Mucosa of descending colon (tissue), 3 donors: Measurements from ENCODE around the gene GTPBP1. TPM values are rescaled to one million over a fixed set of nuclear protein-coding genes. Genes with fewer than 3 reads are reported as not detected.

Experiments
- ATAC-seq: fragments of 200-7000 bp; cut with Tn5 transposase; one replicate; pipeline ENCODE4 v1.9.1; 2020; ENCODE audit warnings: mild to moderate bottlenecking, moderate library complexity
- DNase-seq, 3 donors: peaks; one replicate each; pipeline ENCODE4 v3.0.0-alpha.2; 2020
- H3K36me3 ChIP-seq: fragments of 200-600 bp; one replicate; pipeline ENCODE4 v1.8.0; 2021; ENCODE audit warnings: low read depth, mild to moderate bottlenecking
- H3K4me1 ChIP-seq: fragments of 200-600 bp; one replicate; pipeline ENCODE4 v1.8.0; 2021; ENCODE audit warnings: low read depth, mild to moderate bottlenecking
- H3K4me3 ChIP-seq: fragments of 200-600 bp; one replicate; pipeline ENCODE4 v1.8.0; 2021; ENCODE audit warnings: mild to moderate bottlenecking
- H3K9me3 ChIP-seq: fragments of 200-600 bp; one replicate; pipeline ENCODE4 v1.8.0; 2021; ENCODE audit warnings: mild to moderate bottlenecking
- intact Hi-C, 2 donors: fragments of 100-400 bp; cut with DNase I in 1 of 2; cut with micrococcal nuclease in 1 of 2; formaldehyde crosslinking; loops; one replicate each; pipeline versions ENCODE4 v1.11.0 to v1.11.1; 2022; cut with DNase I, micrococcal nuclease
- total RNA-seq, 3 donors: library from RNA; stranded (reverse); fragmentation: NEBNext Ultra II Directional in 2 of 3; extraction: Animal tissue kit (Norgen Biotek cat#: 25700) in 2 of 3; gene quantifications; one replicate each; pipeline versions ENCODE4 v1.2.1 to v1.2.4, GENCODE V29; 2021 to 2023
- TF ChIP-seq, protein P1 (sequence below): fragments of 200-600 bp; IDR thresholded peaks from one replicate; pipeline ENCODE4 v1.8.0; 2022; ENCODE audit warnings: antibody characterized with exemption, mild to moderate bottlenecking
- donor health status: DM: no; HTN: no; CAD: no; lungs with moderate emphysema.
- donor health status: DM: no; HTN: no; CAD: no.
- donor health status: DM: no; HTN: yes; CAD: no.

GTPBP1 gene
- total RNA-seq, 3 donors from 2014 or later = 73.1 to 96.8 (median 76.8) TPM

DNA sequence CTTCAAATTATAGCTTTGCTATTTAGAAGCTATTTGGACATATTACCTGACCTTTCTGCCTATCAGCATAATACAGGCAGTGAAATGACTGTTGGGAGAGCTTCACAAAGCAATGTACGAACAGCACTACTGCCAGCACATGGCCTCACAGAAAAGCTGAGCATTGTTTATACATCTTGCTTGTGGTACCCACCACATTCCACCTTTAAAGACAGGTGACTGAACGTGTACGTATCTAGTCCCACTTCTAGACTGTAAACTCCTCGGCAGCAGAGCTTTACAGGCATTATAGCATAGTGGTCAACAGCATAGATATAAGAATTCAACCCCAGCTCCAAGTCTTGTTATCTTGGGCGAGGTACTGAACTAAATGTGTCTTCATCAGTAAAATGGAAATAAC is 6.6 kb upstream of the GTPBP1 start:
- DNase-seq (no peak), ATAC-seq (no peak)
- H3K4me3 ChIP-seq = no peak overlapping the region
- H3K4me1 ChIP-seq = peaks cover 45% of the 10 kb centered on the region
- intact Hi-C loops = no loop called here
- no peaks in the 10 kb centered on the region for H3K36me3 ChIP-seq
- no peaks in the 10 kb centered on the region for H3K9me3 ChIP-seq
- TF ChIP-seq, protein P1, sequence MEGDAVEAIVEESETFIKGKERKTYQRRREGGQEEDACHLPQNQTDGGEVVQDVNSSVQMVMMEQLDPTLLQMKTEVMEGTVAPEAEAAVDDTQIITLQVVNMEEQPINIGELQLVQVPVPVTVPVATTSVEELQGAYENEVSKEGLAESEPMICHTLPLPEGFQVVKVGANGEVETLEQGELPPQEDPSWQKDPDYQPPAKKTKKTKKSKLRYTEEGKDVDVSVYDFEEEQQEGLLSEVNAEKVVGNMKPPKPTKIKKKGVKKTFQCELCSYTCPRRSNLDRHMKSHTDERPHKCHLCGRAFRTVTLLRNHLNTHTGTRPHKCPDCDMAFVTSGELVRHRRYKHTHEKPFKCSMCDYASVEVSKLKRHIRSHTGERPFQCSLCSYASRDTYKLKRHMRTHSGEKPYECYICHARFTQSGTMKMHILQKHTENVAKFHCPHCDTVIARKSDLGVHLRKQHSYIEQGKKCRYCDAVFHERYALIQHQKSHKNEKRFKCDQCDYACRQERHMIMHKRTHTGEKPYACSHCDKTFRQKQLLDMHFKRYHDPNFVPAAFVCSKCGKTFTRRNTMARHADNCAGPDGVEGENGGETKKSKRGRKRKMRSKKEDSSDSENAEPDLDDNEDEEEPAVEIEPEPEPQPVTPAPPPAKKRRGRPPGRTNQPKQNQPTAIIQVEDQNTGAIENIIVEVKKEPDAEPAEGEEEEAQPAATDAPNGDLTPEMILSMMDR = no peak

DNA sequence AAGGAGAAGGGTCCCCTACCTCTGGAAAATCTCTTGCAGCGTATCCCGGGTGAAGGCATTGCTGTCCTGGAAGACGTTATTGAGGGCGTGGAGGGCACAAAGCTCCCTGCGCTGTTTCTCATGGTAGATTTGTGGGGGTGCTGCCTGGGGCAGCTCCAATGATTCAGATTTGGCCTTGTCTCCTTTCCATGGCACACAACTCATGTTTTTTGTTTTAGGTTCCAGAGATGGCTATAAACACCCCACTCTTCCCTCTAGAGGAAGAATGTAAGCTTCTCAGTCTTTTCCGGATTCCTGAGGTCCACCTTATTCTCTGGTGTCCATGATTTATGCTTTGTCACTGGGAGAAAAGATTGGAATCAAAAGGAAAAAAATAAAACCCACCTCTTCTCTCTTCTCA is 6.0 kb upstream of the GTPBP1 start:
- Histone ChIP-seq H3K9me3 (no peaks in the 10 kb centered on the region), H3K4me1 (peaks cover 41% of the 10 kb centered on the region), H3K4me3 (peak overlapping the region; percentile 66), H3K36me3 (no peaks in the 10 kb centered on the region)
- intact Hi-C loops = no loop called here
- TF ChIP-seq, protein P1 = no peak
- DNase-seq = no peak
- no peak for ATAC-seq

DNA sequence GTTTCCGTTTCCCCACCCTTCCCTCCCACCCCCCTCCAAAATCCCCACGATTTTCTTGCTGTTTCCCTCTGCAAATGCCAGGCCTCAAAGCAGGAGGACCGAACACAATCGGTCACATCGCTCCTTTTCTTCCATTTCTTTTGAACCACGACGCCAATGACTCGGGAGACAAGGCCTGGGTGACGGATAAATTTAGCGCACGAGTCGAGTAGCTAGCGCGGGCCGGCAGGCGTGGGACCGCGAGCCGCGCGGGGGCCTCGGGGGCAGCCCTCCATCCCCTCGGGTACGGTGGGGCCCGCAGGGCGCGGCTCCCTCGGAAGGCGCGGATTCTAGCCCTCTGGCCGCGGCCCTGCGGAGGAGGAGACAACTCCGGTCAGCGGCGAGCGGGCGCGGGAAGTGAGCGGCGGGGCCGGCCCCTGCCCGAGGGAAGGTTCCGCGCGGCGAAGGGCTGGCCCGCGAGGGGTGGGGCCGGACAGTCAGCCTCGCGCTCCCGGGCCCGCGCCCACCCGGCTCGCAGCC is 5.4 kb upstream of the GTPBP1 start:
- H3K36me3 ChIP-seq = no peaks in the 10 kb centered on the region
- intact Hi-C loops = no loop called here
- H3K4me1 ChIP-seq = peaks cover 43% of the 10 kb centered on the region

DNA sequence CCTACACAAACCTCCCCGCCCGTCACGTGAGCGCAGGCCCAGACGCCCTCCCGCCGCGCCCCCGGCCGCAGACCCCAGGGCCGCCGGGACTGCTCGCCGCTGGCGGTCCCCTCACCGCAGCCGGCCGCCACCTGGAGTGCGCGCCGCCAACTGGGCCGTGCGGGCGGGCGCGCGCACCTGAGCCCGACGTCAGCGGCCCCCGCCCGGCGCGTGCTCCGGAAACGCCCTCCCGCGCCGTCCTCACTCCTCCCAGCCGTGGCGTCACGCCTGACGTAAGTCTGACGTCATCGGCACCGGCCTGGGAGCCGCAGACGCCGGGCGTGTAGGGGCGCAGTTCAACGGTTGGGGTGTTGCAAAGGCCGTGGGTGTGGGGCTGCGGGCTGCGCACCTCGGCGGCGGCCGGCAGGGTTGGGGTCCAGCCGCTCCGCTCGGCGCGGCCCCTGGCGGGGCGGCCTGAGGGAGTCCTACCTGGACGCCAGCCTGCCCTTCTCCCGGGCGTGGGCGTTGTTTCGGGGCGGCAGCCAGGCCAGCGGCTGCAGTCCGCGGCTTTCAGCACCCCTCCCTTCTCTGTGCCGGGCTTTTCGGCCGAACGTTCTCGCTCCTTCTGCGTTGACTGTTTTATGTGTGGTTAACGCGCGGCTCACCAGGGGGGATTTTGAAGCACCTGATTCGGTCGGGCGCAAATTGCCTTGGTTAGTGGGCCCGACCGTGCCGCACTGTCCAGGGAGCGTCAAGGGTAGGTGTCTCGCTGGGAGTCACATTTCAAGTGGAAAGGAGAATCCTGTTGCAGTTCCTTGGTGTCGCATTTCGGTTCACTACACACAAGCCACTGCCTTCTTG is 4.7 kb upstream of the GTPBP1 start, which contains the start of gene JOSD1:
Gene JOSD1, minus strand, starts transcription at position 155 of the 840 bp plus-strand sequence. CDS start 956 bp downstream, outside the sequence.
- TF ChIP-seq, protein P1 = no peak
- Histone ChIP-seq H3K36me3 (no peaks in the 10 kb centered on the region), H3K4me3 (peak within 1 kb of the TSS; percentile 66), H3K9me3 (no peaks in the 10 kb centered on the region), H3K4me1 (peaks cover 47% of the 10 kb centered on the region)
- ATAC-seq (peak; percentile 76), DNase-seq (peak; percentile 97 to 99 (median 98))
- intact Hi-C loops = no loop called here

More for the DNA sequence above, 5.4 kb upstream of the GTPBP1 start:
- Histone ChIP-seq H3K4me3 (peak overlapping the region; percentile 66), H3K9me3 (no peaks in the 10 kb centered on the region)
- ATAC-seq (peak; percentile 61), DNase-seq (peak in 2 of 3 donors; percentile 75 to 87)
- TF ChIP-seq, protein P1 = no peak

DNA sequence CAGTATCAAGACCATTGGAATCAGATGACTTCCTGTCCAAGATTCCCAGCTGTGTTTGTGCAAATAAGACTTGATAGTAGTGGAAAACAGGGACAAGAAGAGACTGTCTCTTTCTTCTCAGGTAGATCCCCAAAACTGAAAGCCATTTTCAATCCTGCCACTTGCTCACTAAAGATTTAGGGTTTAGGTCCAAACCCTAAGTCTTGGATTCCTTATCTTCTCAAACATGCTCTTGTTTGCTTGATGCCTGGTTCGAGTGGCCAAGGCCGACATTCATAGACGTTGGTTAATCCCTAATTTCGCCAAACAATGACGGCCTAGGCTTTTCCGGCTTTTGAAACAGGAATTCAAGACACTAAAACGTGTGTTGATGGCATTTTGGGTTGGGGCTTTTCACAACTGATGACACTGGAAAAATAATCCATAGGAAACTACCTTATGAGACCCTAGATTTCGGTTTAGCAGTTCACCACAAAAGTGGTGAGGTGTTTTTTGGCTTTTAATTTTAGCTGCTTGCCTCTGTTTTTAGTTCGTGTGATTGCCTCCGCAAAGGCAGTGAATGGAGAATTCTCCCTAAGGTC is 1.0 kb upstream of the GTPBP1 start:
- Histone ChIP-seq H3K36me3 (no peaks in the 10 kb centered on the region), H3K9me3 (no peaks in the 10 kb centered on the region), H3K4me1 (peaks cover 34% of the 10 kb centered on the region), H3K4me3 (no peak overlapping the region)
- intact Hi-C loops = no loop called here
- ATAC-seq = no peak
- no peak for DNase-seq
- TF ChIP-seq, protein P1 = no peak
